ENCODE data around the gene DUSP18. TPM values are rescaled to one million over a fixed set of nuclear protein-coding genes. Genes with fewer than 3 reads are reported as not detected.

The DUSP18 gene
- total and polyA plus RNA-seq, 2 of the 13 experiments (the other 11 are each of a cell fraction or from before 2014, with no cell fraction given): 1.4 to 2.3 TPM

DNA sequence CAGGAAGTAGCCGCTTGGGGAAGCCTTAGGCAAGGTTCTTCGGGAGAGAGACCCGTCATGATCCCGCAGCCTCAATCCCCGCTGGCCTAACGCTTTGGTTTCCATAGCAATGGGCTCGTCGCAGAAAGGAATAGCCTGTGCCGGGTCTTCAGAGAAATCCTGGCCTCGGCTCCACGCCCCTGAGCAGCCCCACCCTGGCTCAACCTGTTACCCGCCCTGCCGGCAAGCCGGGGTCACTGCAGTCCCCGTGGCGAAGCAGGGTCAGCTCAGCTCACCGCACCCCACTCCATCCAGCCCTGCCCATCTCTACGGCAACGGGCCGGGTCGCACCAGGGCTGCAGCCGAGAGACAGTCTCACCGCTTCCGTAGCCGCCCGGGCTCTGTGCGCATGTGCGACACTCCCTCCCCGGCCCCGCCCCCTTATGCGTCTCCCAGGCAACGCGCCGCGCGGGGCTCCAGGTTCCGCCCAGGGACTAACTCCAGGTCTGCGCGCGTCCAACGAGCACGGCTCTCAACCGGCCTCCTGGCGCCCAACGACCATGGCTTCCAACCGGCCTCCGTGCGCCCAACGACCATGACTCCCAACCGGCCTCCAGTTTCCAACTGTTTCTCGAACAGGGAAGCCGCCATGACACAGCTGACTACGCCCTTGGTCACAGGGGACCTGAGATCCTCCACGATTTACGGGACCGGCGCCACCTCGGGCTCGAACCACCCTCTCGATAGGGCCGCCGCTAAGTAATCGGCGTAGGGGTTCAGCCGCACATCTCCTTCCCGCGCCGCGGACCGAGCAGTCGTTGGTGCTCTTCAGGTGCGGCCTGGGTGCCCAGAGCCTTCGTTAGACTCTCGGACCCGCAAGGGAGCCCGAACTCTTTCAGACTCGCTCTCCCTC is at the start of gene DUSP18 (continued):
- TF ChIP-seq MTF2 (CRISPR knock-in tag; IDR thresholded peaks at IDR 0.05; ENCODE audit: borderline replicate concordance) (0 out of 2 replicates have a peak, but pooled peaks have one; percentile 71), CTCF (CRISPR knock-in tag; IDR thresholded peaks at IDR 0.05) (peak; percentile 52), GABPB1 (CRISPR knock-in tag; IDR thresholded peaks at IDR 0.05) (peak; percentile 72; the same call in 1 of the 2 replicates), THAP7 (CRISPR knock-in tag; IDR thresholded peaks at IDR 0.05) (peak; percentile 25; the same call in 1 of the 2 replicates), PHF21A (CRISPR knock-in tag; IDR thresholded peaks at IDR 0.05) (0 out of 2 replicates have a peak, but pooled peaks have one; percentile 17), RERE (CRISPR knock-in tag; IDR thresholded peaks at IDR 0.05; ENCODE audit: low read depth) (0 out of 2 replicates have a peak, but pooled peaks have one; percentile 30), NR2C2 (CRISPR knock-in tag; IDR thresholded peaks at IDR 0.05; ENCODE audit: borderline replicate concordance) (0 out of 2 replicates have a peak, but pooled peaks have one; percentile 27), ZNF572 (CRISPR knock-in tag; IDR thresholded peaks at IDR 0.05) (no peak), ZNF562 (CRISPR knock-in tag; IDR thresholded peaks at IDR 0.05; ENCODE audit: borderline replicate concordance) (no peak), MAZ (IDR thresholded peaks at IDR 0.05; ENCODE audit: borderline replicate concordance, low read depth, low read length) (peak; percentile 54; the same call in 1 of the 2 replicates), MAZ (CRISPR knock-in tag; IDR thresholded peaks at IDR 0.05; ENCODE audit: low read depth) (peak; percentile 72; the same call in 1 of the 2 replicates), AFF4 (CRISPR knock-in tag; IDR thresholded peaks at IDR 0.05) (no peak), ZNF235 (CRISPR knock-in tag; IDR thresholded peaks at IDR 0.05; ENCODE audit: borderline replicate concordance) (0 out of 2 replicates have a peak, but pooled peaks have one; percentile 38), HNRNPLL (IDR thresholded peaks at IDR 0.05; ENCODE audit: low read depth, low read length, poor library complexity, severe bottlenecking) (peak; percentile 97), XRCC5 (optimal IDR thresholded peaks at IDR 0.05; ENCODE audit: low read length) (peak; percentile 32)
